Activated CD8-positive, alpha-beta T cell treated with anti-CD3 and anti-CD28 coated beads for 36 hours (primary cell): Measurements from ENCODE around the gene SVIL. TPM values are rescaled to one million over a fixed set of nuclear protein-coding genes. Genes with fewer than 3 reads are reported as not detected.

Experiments used
- ATAC-seq: fragments of 200-7000 bp; cut with Tn5 transposase; one replicate; pipeline ENCODE4 v1.10.0; 2021; ENCODE audit warnings: mild to moderate bottlenecking, moderate library complexity
- CTCF ChIA-PET: fragments of 350-600 bp; sonication (Branson Sonifier 250); formaldehyde crosslinking; loops from one replicate; lab custom pipeline; 2021; ENCODE audit warnings: antibody characterized with exemption; lab: Charles Lee
- POLR2A ChIA-PET: fragments of 350-600 bp; sonication (Branson Sonifier 250); formaldehyde crosslinking; loops from one replicate; lab custom pipeline; 2021; ENCODE audit warnings: antibody characterized with exemption; lab: Charles Lee
- DNase-seq: peaks from one replicate; pipeline ENCODE4 v3.0.0-alpha.2; 2020
- H3K27ac Mint-ChIP-seq: one replicate; pipeline ENCODE4 v1.8.0; 2021; ENCODE audit warnings: mild to moderate bottlenecking, mixed read lengths
- H3K27me3 Mint-ChIP-seq: one replicate; pipeline ENCODE4 v1.8.0; 2021; ENCODE audit warnings: mixed read lengths
- H3K36me3 Mint-ChIP-seq: one replicate; pipeline ENCODE4 v1.8.0; 2021; ENCODE audit warnings: low read depth, mixed read lengths
- H3K4me1 Mint-ChIP-seq: one replicate; pipeline ENCODE4 v1.8.0; 2021; ENCODE audit warnings: low read depth, mixed read lengths
- H3K4me3 Mint-ChIP-seq: one replicate; pipeline ENCODE4 v1.8.0; 2021; ENCODE audit warnings: mild to moderate bottlenecking, moderate library complexity, mixed read lengths
- H3K9me3 Mint-ChIP-seq: one replicate; pipeline ENCODE4 v1.8.0; 2021; ENCODE audit warnings: mixed read lengths
- CTCF ChIP-seq: fragments of 200-600 bp; IDR thresholded peaks from one replicate; pipeline ENCODE4 v1.8.0; 2022; ENCODE audit warnings: antibody characterized with exemption, mild to moderate bottlenecking
- intact Hi-C: fragments of 100-400 bp; cut with micrococcal nuclease; formaldehyde crosslinking; loops from one replicate; pipeline ENCODE4 v1.10.0; 2022
- total RNA-seq, 2 experiments: library from RNA; stranded (reverse); gene quantifications; one replicate each; pipeline ENCODE4 v1.2.3, GENCODE V29; 2021

The SVIL gene
- total RNA-seq: 1 to 10 TPM; 7.9 to 8.9 TPM

- ATAC-seq: no peak
- intact Hi-C loops: no loop called here
- ChIA-PET CTCF (interaction anchor here (1.1 kb wide), 1 partner anchor 99 kb away, joined by 4 read pairs; no protein-coding TSS in a partner anchor), POLR2A (no interaction called here)
- DNase-seq: no peak
- Mint-ChIP-seq H3K4me1 (peaks cover 39% of the 10 kb centered on the region), H3K9me3 (no peaks in the 10 kb centered on the region), H3K27me3 (peaks cover 1% of the 10 kb centered on the region), H3K27ac (peak within 1 kb of the TSS; percentile 41), H3K4me3 (no peak within 1 kb of the TSS), H3K36me3 (peaks cover 5% of the 10 kb centered on the region)
- TF ChIP-seq CTCF: no peak
Measured at GRCh38 chr10:29634764-29635625, at the start of gene SVIL. Gene SVIL (minus strand): TSS chr10:29634971. CDS start chr10:29555058, 79,913 bp downstream.

GRCh38 chr10:29681676-29682448, 47.1 kb upstream of the SVIL start:
- Mint-ChIP-seq H3K27ac (peak overlapping the region; percentile 65), H3K4me3 (peak overlapping the region; percentile 13), H3K27me3 (no peaks in the 10 kb centered on the region), H3K4me1 (peaks cover 48% of the 10 kb centered on the region), H3K36me3 (peaks cover 35% of the 10 kb centered on the region), H3K9me3 (peaks cover 14% of the 10 kb centered on the region)
- ChIA-PET POLR2A (interaction anchor here (1.8 kb wide), 1 partner anchor 24 kb away, joined by 5 read pairs; no protein-coding TSS in a partner anchor), CTCF (interaction anchor here (2.1 kb wide), 1 partner anchor 53 kb away, joined by 5 read pairs; no protein-coding TSS in a partner anchor)
- peak; percentile 100 for ATAC-seq
- intact Hi-C loops: no loop called here
- no peak for TF ChIP-seq CTCF
- peak; percentile 67 for DNase-seq

GRCh38 chr10:29680091-29680490, 45.3 kb upstream of the SVIL start:
- no peak for DNase-seq
- H3K27ac Mint-ChIP-seq: peak overlapping the region; percentile 22
- H3K4me1 Mint-ChIP-seq: peaks cover 59% of the 10 kb centered on the region
- TF ChIP-seq CTCF: no peak
- POLR2A ChIA-PET: no interaction called here
- intact Hi-C loops: no loop called here
- H3K4me3 Mint-ChIP-seq: no peak overlapping the region
- CTCF ChIA-PET: no interaction called here
- H3K36me3 Mint-ChIP-seq: peaks cover 41% of the 10 kb centered on the region
- ATAC-seq: no peak
- peaks cover 25% of the 10 kb centered on the region for H3K9me3 Mint-ChIP-seq
- H3K27me3 Mint-ChIP-seq: no peaks in the 10 kb centered on the region

GRCh38 chr10:29676732-29677131, 42.0 kb upstream of the SVIL start:
- Mint-ChIP-seq H3K4me3 (no peak overlapping the region), H3K9me3 (peaks cover 22% of the 10 kb centered on the region), H3K4me1 (peaks cover 47% of the 10 kb centered on the region), H3K27ac (no peak overlapping the region), H3K27me3 (no peaks in the 10 kb centered on the region), H3K36me3 (peaks cover 26% of the 10 kb centered on the region)
- no peak for TF ChIP-seq CTCF
- intact Hi-C loops: no loop called here
- ATAC-seq (no peak), DNase-seq (no peak)
- POLR2A ChIA-PET: interaction anchor here (0.8 kb wide), 1 partner anchor 13 kb away, joined by 3 read pairs; no protein-coding TSS in a partner anchor
- CTCF ChIA-PET: no interaction called here
